Kasumi-1 (cell line): Measurements from ENCODE around the gene HTT.

ENCODE experiments used
- DNase-seq, 2 experiments: peaks; one replicate each; lab custom pipeline; 2025; lab: John Stamatoyannopoulos, UW

The HTT gene

GRCh38 chr4:3263053-3263875 lies 188.8 kb downstream of the HTT start:
- no peak for DNase-seq

DNA sequence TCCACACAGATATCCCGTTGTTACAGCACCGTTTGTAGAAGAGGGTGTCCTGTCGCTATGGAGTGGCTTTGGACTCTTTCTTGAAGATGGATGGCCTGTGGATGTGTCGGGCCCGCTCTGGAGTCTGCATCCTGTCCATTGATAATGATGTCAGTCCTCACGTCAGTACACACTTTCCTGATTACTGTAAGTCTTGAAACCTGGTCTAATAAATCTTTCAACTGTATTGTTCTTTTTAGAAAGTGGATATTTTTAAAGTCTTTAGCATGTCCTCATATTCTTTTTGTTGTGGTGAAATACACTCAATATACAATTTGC lies 189.4 kb downstream of the HTT start:
- DNase-seq = no peak

DNA sequence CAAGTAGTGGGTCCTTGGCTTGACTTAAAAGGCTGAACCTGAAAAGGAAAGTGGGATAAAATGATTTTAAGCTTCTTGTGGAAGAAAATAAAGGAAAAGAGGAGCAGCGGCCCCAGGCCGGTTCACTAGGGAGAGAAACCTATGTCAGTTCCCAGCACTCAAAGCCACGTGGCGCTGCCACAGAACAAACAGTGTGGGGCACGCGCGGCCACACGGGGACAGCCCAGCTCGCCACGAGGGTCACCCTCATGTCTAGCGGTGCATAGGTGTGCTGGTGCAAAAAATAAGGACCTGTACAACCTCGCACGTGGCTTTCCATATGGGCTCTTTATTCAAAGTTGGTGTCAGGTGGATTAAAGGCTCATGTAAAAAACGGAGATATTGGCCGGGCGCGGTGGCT lies 191.6 kb downstream of the HTT start:
- no peak for DNase-seq

- DNase-seq = no peak
Observed at GRCh38 chr4:3267576-3268394, 193.3 kb downstream of the HTT start.

- no peak for DNase-seq
Observed at GRCh38 chr4:3268395-3269104, 194.1 kb downstream of the HTT start.

DNA sequence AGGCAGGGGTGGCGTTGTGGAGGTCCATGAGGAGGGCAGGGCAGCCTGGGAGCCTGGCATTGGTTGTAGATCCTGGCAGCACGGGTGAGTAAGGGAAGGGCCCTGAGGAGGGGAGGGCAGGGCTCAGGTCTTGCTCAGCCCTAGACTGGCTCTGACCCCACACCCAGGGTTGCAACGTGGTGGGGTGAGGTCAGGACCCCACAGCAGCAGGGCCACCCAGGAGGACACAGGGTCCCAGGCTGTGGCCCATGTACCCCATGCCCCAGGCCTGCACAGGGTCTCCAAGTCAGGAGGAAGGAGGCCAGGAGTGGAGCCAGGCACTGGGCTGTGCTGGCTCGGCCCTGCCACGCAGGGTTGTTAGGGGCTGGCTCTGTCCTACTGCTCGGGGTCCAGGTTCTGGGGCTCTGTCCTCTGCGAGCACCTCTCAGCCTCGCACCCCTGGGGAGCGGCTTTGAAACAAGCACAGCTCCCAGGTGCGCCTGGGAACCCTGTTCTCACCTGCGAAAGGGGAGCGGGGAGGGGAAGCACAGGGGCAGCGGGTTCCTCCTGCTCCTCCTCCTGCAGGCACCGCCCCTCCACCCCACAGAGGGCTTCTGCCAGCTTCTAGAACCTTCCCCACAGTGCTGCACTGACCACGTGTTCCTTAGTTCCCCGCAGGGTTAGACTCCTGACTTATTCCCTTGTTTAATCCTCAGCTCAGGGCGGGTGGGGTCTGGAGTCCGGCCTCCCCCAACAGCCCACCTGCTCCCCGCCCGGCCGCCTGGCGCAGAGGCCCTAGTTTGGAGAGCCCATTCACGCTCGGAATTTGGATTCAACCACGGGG lies 194.8 kb downstream of the HTT start:
- DNase-seq = no peak

DNA sequence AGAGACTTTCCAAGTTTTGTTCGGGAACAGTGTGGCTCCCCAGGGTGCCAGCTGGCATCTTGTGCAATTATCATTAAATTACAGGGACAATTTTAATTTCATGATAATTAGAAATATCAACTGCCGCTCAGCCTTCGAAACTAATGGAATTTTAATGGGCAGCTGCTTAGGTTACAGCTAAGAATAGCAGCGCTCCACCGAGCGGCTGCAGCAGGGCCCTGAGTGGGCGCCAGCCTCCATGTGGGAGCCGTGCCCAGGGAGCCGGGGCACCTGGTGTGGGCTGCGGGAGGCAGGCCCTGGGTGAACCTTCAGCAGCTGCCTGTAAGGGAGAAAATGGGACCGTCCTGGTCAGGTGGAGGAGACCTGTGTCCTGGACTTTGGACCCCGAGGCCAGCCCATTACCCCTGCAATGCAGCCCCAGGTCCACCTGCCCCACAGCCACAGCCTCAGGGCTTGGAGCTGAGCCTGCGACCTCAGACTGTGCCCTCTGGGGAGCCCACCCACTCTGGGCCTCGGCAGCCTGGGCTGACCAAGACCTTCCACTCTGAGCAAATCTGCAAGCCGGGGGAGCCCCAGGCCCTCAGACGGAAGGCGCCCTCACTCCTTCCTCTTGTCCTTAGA lies 195.6 kb downstream of the HTT start:
- no peak for DNase-seq

DNA sequence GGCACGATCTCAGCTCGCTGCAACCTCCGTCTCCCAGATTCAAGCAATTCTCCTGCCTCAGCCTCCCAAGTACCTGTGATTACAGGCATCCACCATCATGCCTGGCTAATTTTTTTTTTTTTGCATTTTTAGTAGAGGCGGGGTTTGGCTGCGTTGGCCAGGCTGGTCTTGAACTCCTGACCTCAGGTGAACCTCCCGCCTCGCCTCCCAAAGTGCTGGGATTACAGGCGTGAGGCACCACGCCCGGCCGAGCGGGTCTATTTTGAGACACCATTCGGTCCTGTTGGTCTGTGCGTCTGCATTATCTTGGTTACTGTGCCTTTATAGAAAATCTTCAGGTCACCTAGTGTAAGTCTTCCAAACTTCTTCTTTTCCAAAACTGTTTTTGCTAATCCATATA lies 196.7 kb downstream of the HTT start:
- no peak for DNase-seq

GRCh38 chr4:3276986-3277385 lies 202.5 kb downstream of the HTT start:
- no peak for DNase-seq

DNA sequence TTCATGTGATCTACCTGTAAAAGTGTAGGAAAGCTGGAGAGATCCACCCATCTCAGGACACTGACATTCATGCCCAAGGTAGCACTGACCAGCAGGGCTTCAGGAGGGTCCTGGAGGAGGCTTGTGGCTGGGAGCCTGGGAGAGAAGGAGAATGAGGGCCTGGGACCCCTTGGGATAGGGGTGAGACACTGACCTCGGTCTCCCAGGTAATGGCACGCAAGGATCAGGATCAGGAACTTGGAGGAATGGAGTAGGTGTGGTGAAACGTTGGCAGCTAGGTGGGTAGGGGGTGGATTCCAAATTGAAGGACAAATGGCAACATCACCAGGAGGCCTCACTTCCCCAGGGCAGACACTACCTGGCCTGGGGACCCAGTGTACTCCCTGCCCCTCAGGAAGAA lies 206.0 kb downstream of the HTT start:
- no peak for DNase-seq

- DNase-seq = no peak
Observed at GRCh38 chr4:3283483-3283882, 209.0 kb downstream of the HTT start.

DNA sequence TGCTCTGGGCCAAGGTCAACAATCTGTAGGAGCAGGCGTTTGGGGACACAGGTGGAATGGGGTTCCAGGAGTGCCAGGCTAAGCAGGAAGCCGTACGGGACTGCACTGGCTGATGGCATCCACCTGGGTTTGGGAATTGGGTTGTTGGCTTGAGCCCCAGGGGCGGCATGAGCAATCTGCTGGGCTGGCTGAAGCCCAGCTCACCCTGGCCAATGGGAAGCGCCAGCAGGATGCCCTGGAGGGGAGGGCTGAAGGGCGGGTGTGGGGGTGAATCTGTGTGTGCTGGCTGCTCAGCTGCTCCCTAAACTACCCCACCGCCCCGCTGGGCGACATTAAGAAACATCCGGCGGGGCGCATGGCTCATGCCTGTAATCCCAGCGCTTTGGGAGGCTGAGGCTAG lies 209.4 kb downstream of the HTT start:
- no peak for DNase-seq

GRCh38 chr4:3284734-3285557 lies 210.5 kb downstream of the HTT start:
- no peak for DNase-seq

DNA sequence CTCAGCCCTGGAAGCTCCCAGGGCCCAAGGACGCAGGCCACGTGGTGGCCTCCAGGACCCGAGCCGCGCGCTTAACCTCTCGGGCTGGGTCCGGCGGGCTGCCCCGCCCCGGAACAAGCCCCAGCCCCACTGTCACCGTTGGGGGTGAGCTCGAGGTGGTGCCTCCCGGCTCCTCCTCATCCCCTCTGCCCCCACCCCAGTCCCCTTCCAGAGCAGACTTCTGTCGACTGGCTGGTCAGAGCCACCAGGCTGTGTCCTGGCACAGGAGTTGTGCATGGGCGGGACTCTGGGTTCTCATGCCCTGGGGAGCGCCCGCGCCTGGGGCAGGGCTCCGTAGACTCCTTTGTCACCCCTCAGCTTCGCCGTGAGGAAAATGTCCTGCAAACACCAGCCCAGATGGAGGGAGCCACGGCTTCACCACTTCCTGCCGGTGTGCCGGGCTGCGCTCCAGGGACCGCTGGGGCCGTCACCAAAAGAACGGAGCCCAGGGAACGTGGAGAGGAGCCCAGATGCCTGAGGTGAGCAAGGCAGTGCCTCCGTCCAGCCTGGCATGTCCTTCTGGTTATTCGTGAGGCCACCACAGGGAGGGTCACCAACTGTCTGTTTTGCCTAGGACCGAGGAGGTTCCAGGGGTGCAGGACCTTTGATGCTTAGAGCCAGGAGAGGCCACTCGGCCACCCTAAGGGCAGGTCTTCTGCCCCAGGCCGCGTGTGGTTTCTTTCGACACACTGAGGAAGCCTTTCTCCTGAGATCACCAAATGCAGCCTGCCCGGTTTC lies 211.3 kb downstream of the HTT start:
- peak; percentile 20 to 36 for DNase-seq

- peak in 1 of 2 experiments; percentile 56 for DNase-seq
Observed at GRCh38 chr4:3286335-3287175, 212.1 kb downstream of the HTT start.

DNA sequence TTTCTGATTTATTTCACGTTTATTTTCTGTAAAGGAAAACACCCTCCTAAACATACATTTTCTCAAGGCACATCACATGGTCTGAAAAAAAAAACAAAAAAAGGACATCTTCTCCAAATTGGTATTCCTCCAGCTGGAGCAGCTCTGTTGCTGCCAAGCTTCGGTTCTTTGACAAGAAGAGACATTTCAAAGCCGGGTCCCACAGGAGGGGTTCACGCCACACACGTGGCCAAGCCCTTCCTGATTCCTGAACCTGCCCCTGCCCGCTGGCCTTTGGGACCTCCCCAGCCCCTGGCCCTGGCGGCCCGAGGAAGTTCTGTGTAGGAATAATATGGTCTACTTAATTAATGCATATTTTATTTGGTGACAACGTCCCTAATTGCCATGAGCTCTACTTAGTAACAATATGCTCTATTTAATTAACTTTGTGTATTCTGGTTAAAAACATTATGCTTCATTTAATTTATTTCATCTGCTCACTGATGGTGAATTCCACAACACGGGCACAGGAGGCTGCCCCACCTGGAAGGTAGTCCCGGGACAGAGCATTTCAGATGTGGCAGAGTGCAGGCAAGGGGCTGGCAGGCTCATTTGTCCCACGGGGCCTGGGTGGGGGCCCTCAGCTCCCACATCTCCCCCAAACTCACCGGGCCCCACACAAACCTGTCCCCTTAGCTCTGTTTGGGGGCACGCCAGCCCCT lies 212.9 kb downstream of the HTT start:
- DNase-seq = no peak

- DNase-seq = no peak
Observed at GRCh38 chr4:3287972-3288570, 213.6 kb downstream of the HTT start.

- no peak for DNase-seq
Observed at GRCh38 chr4:3288571-3289094, 214.2 kb downstream of the HTT start.
